Stimulated activated CD8-positive, alpha-beta memory T cell treated with anti-CD3 and anti-CD28 coated beads, Interleukin-2, amount 100 ng/mL, for 1 hour (primary cell): Measurements from ENCODE around the gene PDZD8.
"Not testable (repeated sequence)": the region's sequence is repeated elsewhere in the genome, so short reads cannot be mapped to it uniquely, and the experiment has no call there.

Experiments used
- DNase-seq, 2 donors: peaks; one replicate each; pipeline ENCODE4 v3.0.0-alpha.2; 2020; ENCODE audit warnings: low read depth in 2 of 2

The PDZD8 gene

DNA sequence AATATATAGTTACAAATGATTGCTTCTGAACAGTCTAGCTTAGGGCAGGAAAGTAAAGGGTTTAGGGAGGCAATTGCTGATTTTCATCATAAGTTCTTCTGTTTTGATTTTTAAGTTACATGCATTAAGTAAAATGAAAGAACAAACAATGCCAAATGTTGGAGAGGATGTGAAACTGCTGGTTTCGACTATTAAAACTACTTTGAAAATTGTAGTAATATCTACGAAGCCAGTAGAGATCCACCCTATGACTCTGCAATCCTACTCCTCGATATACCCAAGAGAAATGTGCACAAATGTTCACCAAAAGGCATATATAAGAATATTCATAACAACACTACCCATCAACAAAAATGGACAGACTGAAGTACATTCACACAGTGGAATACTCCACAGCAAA, 24.3 kb downstream of the PDZD8 start:
- DNase-seq = no peak

DNA sequence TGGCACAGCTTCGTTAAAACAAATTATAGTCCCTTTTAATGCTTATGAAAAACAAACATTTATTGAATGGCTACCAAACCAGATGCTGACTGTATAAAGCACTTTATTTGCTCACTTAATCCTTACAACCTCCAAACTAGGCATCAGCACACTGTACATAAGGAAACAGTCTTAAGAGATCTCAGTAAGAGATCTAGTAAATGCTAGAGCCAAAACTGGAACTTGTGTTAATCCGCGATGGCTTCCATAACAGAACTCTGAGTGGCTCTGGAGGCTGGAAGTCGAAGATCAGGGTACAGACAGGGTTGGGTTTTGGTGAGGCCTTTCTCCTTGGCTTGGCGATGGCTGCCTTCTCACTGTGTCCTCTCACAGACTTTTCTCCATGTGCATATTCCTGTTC, 27.0 kb downstream of the PDZD8 start:
- no peak for DNase-seq

DNA sequence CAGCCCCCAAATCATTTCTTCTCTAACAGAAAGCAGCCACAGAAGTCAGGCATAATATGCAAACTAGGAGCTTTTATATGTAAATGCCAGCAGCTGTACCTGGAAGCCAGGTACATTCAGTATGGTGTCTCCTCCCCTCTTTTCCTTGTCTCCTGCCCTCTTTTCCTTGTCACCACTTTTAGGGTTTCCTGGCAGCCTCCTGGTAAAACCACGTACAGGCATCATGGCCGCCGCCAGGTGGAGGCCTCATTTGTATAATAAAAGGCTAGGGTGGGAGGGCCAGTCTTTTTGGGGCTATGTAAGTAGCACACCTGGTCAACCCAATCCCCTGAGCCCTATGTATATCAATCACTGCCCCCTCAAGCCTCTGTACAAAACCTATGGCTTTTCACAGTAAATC, 28.7 kb downstream of the PDZD8 start:
- no peak for DNase-seq

DNA sequence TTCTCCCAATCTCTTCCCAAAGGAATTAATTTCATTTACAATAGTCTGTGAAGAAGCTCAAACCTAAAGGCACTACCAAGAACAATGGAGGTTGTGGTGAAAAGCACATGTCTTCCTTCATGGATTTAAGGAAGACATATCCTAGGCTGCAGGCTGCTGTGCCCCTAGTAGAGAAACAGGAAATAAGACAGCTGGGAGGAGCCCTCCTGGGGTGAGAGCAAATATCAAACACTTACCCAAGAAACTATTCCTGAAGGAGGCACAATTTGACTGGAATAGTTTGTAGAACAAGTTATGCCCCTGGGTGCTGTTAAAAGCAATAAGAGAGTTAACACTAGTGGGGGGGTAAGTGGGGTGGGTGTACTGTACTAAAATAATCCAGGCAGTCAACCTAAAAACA, 30.1 kb downstream of the PDZD8 start:
- no peak for DNase-seq

DNA sequence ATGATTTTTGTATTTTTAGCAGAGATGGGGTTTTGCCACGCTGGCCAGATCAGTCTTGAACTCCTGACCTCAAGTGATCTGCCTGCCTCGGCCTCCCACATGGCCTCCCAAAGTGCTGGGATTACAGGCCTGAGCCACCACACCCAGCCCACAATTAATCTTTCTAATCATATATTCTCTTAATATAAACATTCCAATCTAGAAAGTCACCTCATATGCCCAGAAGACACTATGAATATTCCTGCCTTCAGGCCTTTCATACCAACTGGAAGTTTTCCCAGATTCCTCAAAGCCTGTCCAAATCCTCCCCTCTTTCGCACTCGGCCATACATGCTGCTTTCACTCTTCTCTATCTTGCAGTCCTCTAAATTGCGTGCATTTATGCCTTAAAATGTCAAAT, 32.6 kb downstream of the PDZD8 start:
- no peak for DNase-seq

DNA sequence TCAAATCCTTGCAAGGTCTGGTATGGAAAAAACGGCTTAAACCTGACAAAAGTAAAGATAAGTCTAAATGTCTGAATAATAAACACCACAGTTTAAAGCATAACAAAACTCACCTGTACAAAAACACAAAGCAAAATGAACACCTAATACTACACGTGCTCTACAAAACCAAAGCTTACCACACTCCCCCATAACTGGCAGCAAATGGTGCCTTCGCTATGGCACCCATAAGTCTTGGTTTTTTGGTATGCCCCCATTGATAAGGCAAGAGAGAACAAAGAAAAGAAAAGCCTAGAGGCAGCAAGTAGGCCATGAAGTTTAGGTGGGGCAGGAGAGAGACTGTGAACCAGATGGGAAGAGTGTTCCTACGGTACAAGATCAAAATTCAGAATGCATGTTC, 34.2 kb downstream of the PDZD8 start:
- no peak for DNase-seq

DNA sequence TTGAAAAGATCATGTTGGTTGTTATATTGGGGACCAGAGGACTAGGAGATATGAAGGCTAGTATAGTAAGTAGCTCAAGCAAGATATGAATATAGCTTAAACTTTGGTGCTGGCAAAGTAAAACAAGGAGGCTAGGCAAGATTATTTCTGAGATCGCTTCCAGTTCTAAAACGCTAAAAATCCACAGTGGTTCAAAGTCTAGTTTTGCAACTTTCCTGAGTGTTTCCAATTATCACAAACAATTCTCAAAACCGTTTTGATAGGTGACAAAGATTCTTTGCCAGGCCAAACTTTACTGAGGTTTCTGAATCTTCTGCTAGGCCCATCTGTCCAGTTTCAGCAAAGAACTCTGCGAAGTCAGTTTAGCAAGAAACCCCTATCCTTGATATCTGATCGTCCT, 35.3 kb downstream of the PDZD8 start:
- no peak for DNase-seq

DNA sequence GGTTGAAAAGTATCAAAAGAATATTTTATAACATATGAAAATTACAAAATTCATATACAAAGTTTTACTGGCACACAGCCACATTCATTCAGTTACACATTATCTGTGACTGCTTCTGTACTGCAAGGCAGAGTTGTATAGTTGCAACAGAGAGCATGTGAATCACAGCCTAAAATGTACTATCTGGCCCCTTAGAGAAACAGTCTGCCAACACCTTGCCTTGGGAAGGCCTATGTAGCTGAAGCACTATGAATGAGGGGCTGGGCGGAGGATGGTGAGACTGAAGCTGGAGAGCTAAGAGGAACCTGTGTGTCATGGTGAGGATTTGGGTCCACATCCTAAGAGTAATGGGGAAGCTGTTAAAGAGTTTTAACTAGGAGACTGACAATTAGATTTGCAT, 35.7 kb downstream of the PDZD8 start:
- DNase-seq = no peak

DNA sequence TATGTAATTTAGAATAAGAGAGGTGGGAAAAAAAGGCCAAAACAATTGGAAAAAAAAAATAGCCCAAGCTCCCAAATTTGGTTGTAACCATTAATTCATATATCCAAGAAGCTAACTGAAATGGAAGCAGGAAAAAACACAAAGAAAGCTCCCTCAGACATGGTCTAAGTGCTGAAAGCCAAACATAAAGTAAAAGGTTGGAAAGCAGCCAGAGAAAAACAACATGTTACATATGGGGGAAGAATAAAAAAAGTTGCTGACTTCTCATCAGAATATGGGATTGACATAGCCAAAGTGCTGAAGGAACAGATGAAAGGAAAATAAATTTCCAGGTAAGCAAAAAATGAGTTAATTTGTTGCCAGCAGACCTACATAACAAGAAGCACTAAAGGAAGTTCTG, 40.3 kb downstream of the PDZD8 start:
- no peak for DNase-seq

DNA sequence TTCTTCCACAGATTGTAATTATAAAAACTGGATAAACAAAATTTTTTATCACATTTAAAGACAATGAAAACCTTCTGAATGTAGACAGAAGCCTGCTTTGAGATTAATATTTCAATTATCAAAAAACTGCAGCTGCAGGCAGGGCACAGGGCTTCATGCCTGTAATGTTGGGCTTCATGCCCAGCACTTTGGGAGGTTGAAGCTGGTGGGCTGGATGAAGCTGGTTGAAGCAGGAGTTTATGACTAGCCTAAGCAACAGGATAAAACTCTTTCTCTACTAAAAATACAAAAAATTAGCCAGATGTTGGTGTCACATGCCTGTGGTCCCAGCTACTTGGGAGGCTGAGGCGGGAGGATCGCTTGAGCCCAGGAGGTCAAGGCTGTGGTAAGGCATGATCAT, 41.2 kb downstream of the PDZD8 start:
- DNase-seq = no peak

DNA sequence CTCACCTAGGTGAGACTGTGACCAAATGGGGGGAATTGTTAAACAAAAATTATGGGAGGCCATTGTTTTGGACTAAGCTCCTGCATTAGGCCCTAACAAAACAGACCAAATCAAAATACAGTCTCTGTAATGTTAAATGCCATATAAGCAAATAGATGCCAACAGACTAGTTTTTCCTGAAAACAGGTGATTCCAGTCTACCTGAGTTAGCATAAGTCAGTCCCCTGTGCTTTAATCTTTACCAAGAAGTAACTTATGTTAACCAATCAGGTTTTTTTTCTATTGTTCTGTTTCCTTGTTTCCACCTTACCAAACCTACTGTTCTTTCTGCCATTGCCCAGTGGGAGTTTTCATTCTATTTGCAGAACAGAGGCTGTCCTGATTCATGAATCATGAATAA, 48.0 kb downstream of the PDZD8 start:
- no peak for DNase-seq

DNA sequence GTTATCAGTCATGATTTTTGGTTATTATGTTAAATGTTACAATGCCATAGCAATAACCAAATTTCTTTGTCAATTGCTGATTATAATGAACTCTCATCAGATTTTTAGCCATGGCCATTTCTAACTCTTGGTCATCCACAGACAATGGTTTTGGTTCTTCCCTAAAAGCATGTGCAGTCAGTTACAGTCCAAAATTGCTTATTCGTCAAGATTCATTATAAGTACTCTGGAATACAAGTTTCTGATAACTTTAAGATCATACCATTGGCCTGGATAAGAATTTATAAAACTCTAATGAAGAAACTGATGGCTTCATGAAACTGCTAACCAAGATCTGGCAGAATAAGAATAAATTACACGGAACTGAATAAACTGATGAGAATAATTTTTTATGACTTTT, 50.9 kb downstream of the PDZD8 start:
- DNase-seq = no peak

DNA sequence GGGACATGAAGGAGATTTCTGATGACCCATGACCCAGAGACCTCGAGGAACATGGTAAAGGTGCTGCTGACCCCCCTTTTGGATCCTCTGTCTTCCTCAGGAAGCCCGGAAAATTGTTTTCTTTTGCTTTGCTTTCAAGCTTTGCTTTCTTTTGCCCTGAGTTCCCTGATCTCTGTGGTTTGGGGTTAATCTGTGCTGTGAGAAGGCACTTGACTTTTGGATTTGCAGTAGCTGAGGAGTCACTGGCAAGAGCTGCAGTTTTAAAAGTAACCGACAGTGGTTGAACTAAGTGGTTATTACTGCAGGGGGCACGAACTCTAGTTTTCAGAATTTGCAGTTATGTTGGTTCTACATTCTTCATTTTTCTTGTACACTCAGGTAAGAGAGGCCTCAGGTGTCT, 53.0 kb downstream of the PDZD8 start:
- DNase-seq = no peak

DNA sequence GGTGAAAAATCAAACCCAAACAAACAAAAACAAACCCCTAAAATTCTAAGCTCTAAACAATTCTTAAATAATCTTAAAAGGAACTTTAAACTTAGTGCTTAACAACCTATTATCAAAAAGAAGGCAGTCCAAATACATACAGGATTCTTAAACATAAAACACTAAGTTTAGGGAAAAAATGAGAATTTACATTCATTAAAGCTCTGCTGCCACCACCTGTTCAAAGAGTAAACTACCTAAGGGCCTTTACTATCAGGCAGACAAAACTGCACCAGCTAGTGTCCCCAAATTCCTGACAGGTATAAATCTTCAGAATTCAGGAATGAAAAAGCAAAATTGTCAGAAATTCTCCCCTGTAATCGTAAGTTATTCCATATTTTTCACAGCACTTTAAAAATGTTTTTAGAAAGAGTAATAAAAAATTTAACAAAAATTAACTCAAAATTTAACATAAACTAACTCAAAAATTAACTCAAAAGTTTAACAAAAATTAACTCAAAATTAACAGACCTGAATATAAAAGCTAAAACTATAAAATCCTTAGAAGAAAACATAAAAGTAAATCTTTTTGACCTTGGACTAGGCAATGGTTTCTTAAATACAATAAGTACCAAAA, 55.1 kb downstream of the PDZD8 start:
- DNase-seq = no peak

DNA sequence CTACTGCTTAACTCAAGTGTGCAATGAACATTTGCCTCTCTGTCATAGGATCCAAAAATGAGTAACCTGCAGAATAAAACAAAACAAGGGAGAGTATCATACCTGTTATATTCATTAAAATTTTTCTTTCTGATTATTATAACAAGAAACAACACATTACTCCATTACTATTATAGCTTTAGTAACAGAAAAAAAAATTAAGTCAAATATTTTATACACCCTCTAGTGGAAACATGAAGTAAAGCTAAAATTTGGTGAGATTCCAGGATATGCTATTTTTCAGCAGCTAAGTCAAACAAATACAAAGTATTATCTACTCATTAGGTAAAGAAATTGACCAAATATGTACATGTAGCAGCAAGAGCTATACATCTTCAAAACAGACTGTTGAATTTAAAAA, 56.3 kb downstream of the PDZD8 start:
- DNase-seq = no peak

DNA sequence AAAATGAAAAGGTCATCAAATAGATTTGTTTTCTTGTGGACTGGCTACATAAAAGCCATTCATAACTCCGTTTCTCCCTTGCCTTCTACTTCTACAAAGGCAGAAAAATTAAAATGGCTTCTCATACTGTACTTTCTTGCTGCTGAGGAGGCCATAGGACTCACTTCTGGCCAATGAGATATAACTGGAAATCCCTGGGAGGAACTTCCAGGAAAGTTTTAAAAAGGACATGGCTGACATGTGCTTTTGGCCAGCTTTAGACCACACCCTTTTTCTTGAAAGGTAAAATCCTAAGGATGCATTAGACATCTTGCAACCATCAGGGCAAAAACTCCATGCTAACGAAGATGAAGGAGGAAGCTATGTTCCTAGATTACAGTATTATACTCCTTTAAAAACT, 58.5 kb downstream of the PDZD8 start:
- DNase-seq = no peak

DNA sequence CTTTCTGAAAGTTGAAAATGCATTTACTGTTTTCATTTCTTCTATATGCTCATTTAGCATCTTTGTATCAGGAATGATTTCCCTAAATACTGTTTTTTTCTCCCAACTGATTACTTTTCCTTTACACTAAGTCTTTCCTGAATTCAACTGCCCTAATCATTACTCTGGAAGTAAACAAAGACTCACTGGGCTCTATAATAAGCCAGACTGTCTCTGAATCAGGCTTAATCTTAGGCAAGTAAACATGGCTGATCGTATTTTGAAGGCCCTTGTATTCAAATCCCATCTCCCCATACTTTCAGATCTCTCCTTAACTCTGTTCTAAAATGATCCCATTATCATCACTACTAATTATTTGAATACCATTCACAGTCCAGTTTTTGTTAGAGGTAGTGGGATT, 61.6 kb downstream of the PDZD8 start:
- DNase-seq = no peak

DNA sequence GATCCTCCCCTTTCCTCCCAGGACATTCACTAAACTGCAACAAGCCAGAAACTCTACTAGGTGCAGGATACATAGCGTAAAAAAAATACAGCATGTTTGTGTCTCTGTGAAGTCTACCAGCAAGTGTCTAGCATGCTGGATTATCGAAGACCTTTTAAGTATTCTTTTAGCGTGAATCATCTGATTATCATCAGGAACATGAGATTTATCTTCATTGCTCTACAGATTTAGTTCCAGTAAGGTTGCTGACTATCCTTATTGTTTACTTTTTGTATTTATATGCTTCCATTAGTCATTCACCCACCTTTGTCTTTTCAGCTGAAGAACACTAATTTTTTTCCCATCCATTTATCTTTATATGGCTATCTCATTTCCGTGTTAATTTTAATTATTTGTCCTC, 62.8 kb downstream of the PDZD8 start:
- no peak for DNase-seq

DNA sequence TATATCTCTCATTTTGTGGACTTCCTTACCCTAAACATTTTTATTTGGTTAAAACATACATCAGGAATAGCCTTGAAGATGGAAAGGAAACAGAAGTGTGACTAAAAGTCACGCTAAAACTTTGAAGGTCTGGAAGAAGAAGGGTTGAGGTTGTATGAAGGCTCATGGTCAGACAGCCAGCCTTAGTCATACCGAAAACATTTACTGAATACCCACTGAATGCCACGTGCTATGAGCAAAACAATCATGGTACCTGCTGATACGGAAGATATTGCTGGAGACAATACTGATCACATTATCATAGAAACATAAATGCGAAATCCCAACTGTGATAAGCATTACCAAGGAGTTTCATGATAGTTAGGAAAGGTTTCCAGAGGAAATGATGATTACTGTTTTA, 64.0 kb downstream of the PDZD8 start:
- DNase-seq = no peak

DNA sequence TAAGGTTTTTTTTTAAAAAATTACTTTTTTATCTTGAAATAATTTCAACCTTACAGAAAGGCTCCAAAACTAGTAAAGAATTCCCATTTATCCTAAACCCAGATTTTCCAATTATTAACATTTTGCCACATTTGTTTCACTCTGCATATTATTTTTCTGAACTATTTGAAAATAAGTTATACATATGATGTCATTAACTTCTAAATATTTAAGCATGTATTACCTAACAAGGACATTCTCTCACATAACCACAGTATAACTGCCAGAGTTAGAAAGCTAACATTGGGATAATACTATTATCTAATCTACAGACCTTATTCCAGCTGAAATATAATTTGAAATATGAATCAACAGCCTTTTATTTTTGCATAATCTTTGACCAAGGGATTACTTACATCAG, 68.6 kb downstream of the PDZD8 start:
- DNase-seq = no peak

DNA sequence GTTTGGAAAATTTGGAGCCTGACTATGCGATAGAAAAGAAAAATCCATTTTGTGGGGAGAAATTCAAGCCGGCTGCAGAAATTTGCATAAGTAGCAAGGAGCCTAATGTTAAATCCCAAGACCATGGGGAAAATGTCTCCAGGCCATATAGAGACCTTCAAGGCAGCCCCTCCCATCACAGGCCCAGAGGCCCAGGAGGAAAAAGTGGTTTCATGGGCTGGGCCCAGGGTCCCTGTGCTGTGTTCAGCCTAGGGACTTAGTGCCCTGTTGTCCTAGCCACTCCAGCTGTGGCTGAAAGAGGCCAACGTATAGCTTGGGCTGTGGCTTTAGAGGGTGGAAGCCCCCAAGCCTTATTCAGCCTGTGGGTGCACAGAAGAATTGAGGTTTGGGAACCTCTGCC, 71.8 kb downstream of the PDZD8 start:
- DNase-seq = not testable (repeated sequence)

DNA sequence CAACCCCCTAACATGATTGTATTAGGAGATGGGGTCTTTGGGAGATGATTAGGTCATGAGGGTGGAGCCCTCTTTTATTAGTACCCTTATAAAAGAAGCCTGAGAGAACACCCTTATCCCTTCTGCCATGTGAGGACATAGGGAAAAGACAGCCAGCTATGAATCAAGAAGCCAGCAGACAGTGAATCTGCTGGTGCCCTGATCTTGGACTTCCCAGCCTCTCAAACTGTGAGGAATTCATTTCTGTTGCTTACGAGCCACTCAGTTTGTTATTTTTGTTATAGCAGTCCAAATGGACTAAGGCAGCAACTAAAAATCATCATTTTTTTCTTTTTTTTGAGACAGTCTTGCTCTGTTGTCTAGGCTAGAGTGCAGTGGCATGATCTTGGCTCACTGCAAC, 74.6 kb downstream of the PDZD8 start:
- DNase-seq = no peak

DNA sequence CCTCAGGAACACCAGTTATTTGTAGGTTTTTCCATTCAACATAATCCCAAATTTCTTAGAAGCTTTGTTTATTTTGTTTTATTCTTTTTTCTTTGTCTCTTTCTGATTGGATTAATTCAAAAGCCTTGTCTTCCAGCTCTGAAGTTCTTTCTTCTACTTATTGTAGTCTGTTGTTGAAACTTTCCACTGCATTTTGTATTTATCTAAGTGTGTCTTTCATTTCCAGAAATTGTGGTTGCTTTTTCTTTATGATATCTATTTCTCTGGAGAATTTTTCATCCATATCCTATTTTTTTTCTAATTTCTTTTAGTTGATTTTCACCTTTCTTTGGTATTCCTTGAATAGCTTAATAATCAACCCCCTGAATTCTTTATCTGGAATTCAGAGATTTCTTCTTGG, 75.8 kb downstream of the PDZD8 start:
- DNase-seq = no peak

DNA sequence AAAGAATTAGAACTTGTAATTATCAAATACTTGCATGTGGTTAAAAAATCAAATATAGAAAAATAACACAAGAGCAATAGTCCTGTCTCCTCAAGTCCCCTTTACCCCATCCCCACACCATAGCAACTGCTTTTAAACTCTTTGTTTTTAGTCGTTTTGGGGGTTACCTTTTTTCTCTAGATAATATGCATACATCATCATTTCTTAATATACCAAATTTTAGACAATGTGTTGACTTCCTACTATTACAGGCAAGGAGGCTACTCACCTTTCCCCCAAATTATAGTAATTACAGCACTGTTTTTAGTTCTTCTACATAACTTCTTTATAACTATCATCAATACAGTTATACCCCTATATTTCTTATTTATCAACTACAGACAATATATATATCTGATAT, 77.0 kb downstream of the PDZD8 start:
- DNase-seq = no peak

DNA sequence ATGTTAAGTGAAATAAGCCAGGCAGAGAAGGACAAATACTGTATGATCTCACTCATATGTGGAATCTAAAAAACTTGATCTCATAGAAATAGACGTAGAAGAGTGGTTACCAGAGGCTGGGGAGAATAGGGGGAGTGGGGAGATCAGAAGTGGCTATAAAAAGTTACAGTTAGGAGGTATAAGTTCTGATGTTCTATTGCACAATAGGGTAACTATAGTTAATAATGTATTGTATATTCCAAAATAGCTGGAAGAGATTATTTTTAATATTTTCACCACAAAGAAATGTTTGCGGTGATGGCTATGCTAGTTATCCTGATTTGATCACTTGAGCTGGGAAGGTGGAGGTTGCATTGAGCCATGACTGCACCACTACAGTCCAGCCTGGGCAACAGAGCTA, 80.5 kb downstream of the PDZD8 start:
- no peak for DNase-seq
